HG02970 (cell line): ENCODE measurements around the gene MCOLN2.
"Not testable (repeated sequence)": the region's sequence is repeated elsewhere in the genome, so short reads cannot be mapped to it uniquely, and the experiment has no call there.

Source experiments
- ATAC-seq: cut with Tn5 transposase; IDR thresholded peaks from one replicate; pipeline ENCODE4 v1.9.1; 2021; ENCODE audit warnings: mild to moderate bottlenecking, moderate library complexity, moderate number of reproducible peaks; ENCODE audit not compliant: unreplicated experiment, low FRiP score

The MCOLN2 gene

DNA sequence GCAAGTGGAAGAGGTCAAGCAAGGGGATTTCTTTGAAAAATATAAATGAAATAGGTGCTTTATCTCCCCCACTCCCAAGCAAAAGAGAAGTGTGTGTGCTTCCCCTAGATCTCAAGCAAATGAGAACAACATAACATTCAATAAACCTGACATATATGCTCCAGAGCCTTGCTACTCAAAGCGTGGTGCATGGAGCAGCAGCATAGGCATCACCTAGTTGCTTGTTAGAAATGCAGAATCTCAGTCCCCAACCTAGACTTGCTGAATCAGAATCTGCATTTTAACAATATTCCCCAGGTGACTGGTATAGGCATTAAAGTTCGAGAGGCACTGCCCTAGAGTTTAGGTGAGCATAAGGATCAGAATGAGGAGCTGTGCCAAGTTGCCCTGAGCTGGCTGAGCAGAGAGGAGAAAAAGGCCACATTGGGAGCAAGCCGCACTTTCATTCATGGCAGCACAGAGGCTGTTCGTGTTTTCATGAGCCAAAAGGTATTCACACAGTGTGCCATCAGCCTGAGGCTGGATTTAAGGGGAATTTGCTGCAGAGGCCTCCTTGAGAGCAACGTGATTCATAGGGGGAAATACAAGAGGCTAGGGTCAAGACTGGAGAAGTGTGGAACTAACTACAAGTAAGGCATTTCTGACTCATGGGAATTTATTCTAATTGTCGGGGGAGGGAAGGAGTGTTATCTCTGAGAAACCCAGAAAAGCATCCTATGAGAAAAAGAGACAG is 89.7 kb downstream of the MCOLN2 start:
- ATAC-seq = no peak

DNA sequence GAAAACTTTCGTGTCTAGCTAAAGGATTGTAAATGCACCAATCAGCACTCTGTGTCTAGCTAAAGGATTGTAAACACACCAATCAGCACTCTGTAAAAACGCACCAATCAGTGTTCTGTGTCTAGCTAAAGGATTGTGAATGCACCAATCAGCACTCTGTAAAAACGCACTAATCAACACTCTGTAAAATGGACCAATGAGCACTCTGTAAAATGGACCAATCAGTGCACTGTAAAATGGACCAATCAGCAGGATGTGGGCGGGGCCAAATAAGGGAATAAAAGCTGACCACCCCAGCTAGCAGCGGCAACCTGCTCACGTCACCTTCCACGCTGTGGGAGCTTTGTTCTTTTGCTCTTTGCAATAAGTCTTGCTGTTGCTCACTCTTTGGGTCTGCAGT is 94.2 kb downstream of the MCOLN2 start:
- ATAC-seq = not testable (repeated sequence)

DNA sequence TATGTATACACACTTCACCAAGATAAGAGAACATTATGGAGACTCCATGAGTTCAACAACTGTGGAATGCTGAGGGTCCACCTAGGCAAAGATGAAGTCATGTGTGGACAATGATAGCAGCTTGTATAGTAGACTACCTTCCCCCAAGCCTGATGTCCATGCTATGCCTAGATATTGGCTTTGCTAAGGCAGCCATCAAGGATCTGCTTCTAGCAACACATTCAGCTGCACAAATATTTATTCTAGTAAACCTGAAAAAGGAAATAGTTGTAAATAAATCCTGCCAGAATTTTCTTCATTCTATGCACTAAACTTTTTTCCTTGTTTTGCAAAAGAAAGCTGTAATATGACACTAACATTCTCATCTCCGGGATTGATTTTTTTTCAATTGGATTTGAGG is 96.9 kb downstream of the MCOLN2 start:
- no peak for ATAC-seq

DNA sequence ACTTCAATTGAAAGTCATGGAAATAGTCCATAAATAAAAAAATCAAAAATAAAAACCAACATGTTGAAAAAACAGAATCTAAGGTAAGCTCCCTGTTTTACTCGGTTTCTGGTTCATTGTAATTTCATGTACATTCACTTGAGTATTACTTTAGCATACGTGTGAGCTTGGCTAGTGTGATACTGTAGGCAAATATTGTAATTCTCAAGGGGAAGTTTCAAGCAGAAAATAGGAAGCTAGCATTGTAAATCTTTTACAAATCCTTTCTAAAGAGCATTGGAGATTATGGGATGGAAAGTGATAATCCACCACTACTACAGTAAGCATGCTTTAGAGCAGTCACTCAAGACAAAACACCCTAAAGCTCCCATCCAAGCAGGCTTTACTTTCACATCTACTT is 100.6 kb downstream of the MCOLN2 start:
- ATAC-seq = no peak

DNA sequence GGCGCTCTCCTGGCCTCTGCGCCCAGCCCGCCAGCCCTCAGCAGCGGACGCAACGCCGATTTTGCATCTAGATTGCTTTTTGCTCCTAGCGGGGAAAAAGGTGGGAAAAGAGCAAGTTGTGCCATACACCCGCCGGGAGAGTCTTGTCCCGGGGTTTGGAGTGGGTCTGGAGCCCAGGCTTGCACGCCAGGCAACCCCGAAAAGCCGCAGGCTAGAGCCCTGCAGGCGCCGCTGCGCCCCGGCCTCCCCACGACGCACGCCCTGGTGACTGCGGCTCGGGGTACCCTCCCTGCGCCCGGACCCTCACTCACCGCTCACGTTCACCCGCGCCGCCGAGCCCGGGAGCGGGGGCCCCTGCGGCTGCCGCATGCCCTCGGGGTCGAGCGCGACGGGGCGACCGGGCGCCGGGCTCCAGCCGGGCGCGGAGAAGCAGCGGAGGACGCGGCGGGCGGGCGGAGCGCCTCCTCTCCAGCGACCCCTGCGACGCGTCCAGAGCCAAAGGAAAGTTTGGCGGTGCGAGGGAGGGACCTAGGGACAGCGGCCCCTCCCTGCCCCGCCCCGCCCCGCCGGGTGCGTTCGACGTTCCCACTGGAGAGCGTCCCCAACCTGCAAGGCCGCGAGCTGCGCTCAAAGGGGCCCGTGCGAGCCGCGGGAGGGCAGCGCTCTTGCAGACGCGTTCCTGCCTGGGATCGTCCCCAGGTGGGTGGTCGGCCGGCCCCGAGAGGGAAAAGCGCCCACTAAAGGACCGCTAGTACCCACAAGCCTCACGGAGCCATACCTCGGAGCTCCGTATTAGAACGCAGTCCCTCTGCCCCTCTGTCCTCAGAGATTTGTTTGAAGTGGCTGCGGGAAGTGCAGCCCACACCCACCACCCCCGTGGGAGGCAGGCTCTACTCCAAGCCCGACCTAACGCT is 104.0 kb downstream of the MCOLN2 start, which contains the start of gene LPAR3:
TSS of gene LPAR3 (minus strand) at position 502 of the 914 bp plus-strand sequence. CDS start 27,086 bp downstream, outside the sequence.
- no peak for ATAC-seq

DNA sequence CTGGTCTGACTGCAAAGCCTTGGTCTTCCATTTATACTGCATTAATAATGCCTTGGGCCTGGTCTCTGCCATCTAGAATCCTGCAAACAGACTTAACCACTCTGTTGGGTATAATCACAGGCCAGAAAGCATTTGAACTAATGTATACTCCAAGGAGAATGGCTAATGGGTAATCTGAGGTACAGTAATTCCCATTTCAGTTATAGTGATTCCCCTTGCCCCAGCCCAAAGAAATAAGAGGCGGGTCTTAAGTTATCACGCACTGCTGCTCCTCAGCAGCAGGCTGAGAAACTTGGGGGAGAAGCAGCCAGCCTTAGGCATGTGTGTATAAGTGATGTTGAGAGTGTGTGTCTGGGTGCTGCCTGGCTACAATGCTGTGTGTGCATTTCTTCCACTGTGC is 106.3 kb downstream of the MCOLN2 start:
- ATAC-seq = no peak

DNA sequence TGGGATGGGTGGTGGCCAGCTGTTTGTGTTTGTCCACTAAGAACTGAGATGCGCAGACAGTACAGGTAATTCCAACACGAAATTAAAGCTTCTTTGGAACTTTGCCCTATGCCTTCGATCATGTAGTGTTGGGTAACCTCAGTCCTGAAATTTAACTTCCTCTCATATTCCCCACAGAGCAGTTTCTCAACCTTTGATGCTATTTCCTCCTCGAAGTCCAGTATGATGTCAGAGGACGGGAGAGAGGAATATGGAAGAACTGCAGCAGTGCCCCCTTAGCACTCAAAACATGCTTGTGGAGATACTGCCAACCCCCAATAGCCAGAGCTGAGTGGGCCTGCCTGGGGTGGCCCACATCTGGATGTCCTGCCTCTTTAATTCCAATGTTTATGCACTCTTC is 107.5 kb downstream of the MCOLN2 start:
- no peak for ATAC-seq

DNA sequence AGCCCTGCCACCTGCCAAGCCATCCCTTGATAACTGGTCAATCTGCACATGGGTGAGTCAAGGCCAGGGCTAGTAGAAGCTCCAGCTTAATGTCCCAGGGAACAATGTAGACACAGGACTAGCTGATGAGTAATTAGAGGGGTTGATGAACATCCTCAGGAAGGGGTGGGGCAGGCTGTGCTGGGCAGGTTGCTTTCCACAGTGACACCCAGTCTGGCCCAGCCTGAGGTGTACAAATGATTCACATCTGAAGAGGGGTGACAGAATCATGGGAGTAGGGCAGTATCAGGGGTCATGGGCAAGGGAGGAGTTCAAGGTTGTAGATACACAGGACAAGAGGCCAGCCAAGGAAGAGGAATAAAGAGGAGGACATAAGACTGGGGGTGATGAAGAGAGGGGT is 108.2 kb downstream of the MCOLN2 start:
- no peak for ATAC-seq

DNA sequence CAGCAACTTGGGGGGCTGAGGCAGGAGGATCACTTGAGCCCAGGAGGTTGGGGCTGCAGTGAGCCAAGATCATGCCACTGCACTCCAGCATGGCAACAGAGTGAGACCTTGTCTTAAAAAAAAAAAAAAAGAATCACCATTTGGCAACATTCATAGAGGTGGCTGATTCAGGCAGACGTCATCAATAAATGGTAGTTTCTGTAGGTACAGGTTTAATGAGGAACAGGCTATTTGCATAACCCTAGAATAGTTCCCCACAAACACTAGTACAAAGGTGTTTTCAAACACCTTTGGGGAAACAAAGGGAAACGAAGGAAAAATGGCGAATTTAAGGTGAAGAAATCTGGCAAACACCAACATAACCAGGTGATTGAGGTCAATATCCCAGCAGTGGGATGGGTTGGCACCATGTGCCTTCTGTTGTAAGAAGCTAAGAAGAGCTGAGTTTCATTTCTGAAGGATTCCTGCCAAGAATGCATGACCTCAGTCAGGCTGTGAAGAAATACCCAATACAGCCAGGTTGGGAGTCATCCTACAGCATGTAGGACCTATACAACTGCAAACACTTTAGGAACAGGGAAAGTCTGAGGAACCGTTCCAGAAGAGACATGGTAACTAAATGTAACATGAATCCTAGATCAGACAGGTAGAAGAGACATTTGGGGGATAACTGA is 109.5 kb downstream of the MCOLN2 start:
- no peak for ATAC-seq

DNA sequence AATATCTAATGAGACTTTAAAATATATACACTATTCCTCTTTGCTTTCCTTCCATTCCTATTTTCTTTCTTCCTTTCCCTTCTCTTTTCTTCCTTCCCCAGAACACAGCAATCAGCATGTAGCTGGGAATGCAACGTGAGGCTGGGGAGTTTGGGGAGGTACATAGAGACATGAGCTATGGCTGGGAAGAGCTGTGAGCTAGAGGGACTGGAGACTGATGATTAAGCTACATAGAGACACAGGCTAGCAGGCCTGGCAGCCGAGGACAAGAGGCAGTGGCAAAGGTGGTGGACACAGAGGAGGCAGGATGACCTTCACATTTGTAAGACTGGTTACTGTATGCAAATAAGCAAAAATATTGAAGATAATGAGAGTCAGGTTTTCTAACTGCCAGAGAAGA is 111.4 kb downstream of the MCOLN2 start:
- no peak for ATAC-seq

DNA sequence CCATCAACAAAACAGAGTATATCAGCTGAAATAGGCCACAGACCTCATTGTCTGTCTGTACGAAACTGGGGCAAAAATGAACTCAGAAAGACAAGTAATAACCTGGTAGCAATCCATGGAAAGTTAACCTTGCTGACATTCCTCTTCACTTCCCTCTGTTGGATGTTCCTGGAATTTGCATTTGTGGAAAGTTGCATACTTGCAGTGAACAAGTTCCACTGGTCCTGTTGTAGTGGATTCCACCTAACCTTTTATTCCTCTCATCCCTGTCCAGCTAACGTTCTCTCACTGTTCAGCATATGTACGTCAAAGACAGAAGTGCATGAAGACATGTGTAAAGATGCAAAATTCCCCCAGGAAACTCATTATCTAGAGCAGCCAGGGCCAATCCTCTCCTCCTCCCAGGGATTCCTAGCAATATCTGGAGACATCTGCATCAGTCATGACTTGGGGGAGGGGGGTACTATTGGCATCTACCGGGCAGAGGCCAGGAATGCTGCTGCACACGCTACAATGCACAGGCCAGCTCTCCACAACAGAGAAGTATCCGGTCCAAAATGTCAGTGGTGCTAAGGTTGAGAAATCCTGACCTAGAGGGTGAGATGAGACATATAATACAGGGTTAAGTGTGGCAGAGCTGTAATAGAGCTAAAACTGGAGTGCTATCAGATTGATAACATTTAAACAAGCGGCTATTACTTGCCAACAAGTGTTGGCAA is 112.1 kb downstream of the MCOLN2 start:
- ATAC-seq = no peak

DNA sequence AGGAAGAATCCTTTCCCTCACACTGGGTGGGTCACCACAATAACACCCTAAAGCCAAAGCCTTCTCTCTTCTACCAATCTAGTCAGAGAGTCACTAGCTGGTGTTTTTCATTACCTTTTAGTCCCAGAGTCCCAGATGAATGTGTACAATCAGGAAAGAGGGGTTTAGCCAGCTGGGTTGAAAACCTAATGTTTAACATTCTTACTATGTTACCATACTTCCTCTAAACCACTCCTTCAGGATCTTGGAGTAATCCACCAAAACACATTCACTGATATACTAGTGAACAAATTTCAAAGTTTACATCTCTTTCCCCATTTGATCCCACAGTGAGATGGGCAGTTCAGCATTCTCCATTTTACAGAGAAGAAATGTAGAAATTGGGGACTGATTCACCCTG is 113.6 kb downstream of the MCOLN2 start:
- ATAC-seq = no peak

DNA sequence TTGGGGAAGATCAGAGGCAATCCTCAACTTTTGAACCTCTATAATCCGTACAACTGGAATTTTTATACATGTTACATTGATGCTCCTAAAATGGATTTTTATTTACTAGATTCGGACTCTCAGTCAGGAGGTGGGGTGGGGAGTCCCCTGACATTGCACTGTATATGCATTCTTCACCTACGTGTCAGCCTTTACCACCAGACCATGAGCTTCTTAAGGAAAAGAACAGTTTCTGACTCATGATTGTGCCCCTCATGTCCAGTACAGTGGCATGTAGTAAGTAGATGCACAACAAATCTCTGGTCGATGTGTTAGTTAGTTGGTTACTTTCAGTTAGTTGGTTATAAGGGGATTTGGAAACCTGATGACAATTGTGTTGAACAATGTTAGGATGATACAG is 119.3 kb downstream of the MCOLN2 start:
- no peak for ATAC-seq

DNA sequence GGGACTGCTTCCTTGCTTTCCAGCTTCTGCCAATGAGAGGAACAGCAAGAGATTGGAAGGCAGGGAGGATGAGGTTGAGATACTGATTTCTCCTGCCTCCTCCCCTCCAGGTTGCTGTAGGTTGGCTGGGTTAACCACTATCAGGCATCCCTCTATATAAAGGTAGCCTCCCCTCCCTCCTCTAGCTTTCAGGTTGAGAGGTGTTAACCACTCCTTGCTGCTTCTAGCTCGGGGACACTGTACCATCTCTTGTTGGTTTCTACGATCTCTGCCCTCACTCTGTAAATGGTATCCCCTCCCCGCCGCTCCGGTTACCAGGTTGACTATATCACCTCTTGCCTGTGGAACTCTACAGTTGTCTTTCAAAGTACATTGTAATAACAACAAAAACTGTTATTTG is 120.6 kb downstream of the MCOLN2 start:
- ATAC-seq = no peak
